Hepatic stellate cell (primary cell): ENCODE results near the gene STX16.

Source experiments
- DNase-seq: peaks from one replicate; pipeline ENCODE4 v3.0.0; 2011; ENCODE audit warnings: low spot score

Gene STX16

DNA sequence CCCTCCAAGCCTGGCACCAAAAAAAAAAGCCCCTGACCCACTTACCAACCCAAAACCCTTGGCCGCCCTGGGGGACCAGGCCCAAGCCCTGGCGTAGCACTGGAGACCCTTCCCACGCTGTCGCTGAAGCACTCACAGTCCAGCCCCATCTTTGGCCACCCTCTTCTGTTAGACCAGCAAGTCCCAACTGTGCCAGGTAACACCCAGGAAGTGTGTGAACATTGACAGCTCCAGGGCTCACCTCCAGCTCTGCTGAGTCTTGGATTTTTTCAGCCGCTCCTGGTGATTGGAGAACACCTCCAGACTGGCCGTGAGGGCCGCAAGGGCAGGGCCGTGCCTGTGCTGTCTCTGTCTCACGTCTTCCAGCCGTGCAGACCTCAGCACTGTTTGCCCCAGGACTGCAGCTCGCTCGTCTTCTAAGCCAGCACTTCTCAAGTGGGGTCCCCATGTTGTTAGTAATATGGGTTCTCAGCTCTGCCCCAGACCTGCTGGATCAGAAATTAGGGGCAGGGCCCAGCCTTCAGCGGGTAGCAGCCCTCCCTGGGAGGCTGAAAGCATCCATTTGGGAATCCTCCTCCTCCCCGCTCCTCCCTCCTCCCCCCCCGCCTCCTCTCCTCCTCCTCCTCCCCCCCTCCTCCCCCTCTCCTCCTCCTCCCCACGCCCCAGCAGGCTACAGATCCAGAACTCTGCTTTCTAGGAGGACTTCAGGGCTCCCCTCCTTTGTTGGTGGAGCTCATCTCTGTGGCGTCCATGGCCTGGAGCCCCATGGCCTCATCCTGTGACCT is 59.6 kb downstream of the STX16 start:
- DNase-seq, result no peak

DNA sequence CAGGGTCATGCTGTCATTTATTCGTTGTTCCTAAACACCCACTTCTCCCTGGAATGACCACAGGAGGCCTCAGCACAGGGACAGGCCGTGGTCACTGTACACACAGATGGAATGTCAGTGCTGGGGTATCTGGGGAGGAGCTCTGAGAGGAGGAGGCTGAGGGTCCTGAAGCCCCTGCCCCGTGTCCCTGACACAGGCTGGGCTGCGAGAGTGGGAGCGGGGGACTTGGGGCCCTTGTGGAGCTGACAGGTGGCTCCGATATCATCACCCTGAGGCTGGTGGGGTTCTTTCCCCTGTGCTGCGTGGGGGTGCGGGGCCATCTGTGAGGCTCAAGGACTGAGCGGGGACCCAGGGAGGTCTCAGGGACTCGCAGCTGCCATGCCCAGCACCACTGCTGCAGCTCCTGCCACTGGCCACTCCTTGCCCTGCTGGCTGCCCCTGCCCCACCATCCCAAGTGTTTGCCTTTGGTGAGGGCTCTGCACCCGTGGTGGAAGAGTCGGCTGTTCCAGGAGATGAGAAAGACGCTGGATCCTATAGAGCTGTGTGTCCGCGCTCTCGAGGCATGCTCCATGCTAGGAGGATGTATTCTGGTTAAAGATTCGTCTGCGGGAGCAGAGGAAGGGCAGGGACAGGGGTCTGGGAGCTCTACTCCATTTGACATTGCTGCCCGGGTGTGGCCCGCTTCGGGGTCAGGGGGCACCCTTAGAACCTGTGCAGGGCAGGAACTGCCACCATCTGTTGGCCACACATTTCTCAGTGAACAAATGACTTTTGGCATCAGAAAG is 60.4 kb downstream of the STX16 start:
- no peak for DNase-seq

DNA sequence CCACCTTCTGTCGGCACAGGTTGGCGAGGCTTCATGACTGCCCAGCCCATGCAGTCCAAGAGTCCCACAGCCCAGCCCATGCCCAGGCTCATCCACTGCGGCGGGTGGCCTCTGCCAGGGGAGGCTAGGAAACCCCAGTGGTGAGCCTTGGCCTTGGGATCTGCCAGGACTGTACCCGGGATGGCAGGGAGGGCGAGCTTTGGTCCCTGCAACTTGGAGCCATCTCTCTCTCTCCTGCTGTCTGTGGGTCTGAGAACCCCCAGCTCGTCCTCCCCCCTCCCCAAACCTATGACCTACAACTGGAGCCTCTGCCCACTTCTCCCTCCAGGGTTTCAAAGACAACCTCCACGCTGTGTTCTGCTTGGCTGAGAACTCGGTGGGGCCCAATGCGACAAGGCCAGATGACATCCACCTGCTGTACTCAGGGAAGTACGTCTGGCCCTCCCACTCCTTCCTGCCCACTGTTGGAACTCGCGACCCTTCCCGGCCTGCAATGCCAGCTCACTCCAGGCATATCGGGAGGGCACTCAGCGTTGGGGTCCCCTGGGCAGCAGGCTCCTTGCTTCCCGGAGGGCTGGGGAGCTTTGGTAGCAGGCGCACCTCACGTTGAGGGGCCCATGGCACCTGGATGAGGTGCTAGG is 61.2 kb downstream of the STX16 start:
- DNase-seq, result no peak

DNA sequence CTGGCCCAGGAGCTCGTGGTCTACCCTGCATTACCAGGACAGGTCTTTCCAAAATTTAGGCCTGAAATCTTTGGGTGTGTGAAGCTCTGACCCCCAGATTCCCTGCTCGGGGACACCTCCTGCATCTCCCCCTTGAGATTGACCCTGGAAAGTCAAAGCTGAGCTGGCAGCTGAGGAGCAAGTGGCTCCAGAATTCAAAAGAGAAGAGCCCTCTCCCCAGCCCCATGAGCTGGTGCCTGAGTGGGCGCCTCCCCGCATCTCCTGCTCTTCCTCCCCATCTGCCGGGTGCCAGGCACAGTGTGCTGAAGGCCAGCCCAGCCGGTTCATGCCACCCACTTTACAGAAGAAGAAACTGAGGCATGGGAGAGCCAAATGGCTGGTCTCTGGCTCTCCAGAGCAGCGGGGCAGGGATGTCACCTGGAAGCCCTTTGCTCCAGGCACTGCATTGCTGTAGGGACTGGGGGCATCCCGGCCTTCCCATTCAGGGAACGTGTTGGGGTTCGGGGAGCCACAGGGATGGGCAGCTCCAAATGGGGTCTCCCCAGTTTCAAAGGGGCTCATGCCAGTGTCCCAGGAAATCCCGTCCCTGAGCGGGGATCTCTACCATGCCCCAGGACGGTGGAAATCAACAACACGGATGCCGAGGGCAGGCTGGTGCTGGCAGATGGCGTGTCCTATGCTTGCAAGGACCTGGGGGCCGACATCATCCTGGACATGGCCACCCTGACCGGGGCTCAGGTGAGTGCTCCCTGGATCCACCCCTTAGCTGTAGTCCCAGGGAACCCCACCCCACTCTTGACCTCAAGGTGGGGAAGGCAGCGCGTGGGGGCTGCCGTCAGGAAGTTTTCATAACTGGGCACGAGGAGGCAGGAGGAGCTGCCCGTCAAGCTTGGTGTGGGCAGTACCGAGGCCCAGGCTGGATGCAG is 62.0 kb downstream of the STX16 start:
- DNase-seq, result no peak

DNA sequence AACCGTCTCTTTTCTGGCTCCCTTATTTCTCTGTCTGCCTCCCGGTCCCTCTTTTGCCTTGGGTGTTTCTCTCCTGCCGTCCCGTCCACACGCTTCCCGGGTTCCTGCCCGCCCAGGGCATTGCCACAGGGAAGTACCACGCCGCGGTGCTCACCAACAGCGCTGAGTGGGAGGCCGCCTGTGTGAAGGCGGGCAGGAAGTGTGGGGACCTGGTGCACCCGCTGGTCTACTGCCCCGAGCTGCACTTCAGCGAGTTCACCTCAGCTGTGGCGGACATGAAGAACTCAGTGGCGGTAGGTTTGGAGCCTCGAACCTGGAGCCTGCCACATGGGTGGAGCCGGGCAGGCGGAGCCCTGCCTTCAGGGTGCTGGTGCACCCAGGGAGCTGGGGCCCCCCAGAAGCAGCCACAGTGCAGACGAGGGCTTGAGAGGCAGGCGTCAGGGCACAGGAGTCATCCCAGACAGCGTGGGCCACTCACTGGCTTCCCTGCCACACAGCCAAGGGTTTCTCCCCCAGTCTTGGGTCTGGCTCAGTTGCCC is 62.8 kb downstream of the STX16 start:
- peak; percentile 2 for DNase-seq

DNA sequence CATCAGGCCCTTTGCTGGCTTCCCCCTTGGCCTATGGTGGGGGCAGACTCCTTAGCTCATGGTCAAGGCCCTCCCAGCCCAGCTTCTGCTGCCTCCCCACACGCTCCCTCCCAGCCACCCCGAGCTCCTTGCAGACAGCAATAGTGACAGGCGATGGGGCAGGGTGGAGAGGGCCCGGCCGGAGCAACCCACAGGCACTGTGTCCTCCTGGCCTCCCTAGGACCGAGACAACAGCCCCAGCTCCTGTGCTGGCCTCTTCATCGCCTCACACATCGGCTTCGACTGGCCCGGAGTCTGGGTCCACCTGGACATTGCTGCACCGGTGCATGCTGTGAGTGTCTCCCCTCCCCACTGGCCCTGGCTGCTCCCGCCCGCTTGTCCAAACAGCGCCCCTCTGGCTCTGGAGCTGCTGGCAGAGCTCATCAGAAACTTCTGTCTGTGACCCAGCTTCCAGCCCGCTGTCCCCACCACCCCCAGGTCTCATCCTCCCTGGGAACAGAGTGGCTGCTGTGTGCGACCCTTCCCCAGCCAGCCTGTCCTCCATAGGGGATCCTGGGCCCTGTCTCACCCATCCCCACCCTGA is 63.3 kb downstream of the STX16 start:
- peak; percentile 1 for DNase-seq

DNA sequence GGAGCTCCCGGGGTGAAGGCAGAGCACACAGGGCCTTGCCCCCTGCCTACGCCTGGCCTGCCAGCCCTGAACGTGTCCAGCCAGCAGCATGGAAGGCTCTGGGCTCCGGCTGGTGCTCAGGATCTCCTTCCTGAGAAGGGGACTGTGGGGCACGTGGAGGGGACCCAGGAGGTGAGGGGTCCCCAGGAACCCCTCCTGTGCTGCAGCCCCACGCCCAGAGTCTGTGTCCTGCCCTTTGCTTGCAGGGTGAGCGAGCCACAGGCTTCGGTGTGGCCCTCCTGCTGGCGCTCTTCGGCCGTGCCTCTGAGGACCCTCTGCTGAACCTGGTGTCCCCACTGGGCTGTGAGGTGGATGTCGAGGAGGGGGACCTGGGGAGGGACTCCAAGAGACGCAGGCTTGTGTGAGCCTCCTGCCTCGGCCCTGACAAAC is 63.9 kb downstream of the STX16 start:
- DNase-seq, result no peak

DNA sequence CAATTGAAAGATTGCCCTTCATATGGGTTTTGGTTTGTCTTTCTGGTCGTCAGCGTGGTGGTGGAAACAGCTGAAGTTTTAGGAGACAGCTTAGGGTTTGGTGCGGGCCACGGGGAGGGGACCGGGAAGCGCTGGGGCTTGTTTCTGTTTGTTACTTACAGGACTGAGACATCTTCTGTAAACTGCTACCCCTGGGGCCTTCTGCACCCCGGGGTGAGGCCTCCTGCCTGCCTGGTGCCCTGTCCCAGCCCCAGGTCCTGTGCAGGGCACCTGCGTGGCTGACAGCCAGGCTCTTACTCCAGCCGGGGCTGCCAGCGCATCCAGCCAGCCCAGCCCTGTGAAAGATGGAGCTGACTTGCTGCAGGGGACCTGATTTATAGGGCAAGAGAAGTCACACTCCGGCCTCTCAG is 64.3 kb downstream of the STX16 start:
- DNase-seq, result no peak

DNA sequence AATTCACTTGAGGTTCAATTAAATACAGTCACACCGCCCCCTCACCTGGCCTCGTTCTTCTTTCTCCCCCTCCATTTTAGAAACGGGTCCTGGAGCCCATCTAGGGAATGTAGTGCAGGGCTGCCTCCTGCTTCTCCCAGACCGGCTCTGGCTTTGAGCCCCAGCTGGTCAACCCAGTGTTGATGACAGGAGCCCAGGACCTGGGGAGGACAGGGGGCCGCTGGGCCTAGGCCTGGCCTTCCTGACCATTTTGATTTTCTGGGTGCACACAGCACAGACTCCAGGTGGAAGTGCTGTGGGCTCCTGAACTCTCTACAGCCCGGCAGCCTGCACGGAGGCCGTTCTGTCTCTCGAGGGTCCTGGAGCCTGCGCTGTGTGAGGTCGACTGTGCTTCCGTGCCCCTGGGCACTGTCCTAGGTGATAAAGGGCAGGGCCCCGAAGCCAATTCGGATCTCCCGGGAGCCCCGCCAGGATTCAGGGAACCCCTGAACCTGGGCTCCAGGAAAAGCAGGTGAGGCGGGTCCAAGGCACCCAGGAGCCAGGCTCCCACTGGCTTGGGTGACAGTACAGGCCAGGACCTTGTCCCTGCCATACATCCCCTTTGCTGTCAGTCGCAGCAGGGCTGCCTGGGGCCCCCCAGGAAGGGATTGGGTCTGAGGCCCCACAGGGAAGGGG is 64.9 kb downstream of the STX16 start:
- DNase-seq, result peak; percentile 3

DNA sequence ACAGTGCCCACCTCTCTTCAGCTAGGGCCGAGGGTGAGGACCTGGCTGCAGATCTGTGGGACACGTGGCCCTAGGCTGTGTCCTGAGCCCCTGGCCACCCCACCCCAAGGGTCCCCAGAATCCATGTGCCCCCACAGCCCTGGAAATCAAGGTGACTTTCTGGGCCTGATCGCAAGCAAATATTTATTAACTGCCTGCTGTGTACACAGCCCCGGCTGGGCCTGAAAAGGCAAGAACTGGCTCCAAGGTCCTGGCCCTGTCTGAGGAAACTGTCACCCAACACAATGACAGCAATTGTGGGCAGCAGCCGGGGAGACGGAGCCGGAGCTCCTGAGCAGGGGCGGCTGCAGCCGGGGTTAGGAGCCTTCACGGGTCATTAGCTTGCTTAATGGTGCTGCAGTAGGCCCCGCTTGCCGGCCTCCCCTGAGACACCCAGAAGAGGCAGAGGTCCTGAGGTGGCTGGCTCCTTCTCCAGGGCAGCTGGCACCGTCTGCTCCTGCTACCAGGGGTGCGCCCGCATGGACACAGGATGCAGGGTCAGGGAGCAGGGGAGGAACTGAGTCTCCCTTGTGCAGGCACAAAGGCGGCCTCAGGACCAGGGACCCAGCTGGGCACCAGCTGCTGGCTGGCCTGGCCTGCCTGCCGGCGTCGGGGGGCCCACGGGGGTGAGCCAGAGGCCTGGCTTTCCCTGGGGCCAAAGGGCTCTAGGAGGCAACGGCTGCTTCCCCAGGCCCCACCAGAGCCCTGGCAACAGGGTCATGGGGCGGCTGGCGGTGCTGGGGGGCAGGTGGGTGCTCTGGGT is 65.6 kb downstream of the STX16 start:
- DNase-seq, result peak; percentile 7

DNA sequence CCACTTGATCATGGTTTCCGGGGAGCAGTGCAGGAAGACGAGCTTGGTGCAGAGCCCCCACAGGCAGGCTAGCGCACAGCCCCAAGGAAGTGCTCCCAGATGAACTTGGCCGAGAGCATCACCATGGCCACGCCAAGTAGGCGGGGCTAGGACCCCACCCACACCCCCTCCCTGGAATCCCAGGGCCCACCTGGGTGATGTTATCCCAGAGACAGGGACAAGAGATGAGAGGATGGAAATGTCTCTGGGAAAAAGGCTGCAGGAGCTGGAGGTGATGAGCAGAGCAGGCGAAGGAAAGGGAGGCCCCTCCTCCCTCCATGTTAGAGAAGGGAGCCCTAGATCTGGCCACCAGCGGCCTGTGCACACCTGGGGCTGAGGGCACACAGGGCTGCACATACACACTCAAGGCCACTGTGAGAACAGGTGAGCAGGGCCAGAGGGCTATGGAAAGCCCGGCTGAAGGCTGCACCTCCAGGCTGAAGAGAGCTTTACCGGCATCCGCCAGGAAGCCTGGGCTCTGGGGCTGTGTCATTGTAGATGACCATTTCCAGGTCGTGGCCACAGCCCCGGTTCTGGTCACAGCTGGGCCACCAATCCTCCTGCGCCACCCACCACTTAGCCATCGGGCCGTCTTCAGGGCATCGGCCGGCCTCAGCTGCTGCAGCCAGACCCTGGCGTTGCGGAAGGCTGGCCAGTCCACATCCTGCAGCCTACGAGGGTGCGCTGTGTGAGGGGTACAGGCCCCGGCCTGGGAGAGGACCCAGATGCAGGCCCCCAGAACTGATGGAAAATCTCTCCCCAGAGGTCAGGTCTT is 66.4 kb downstream of the STX16 start:
- DNase-seq, result peak; percentile 1

DNA sequence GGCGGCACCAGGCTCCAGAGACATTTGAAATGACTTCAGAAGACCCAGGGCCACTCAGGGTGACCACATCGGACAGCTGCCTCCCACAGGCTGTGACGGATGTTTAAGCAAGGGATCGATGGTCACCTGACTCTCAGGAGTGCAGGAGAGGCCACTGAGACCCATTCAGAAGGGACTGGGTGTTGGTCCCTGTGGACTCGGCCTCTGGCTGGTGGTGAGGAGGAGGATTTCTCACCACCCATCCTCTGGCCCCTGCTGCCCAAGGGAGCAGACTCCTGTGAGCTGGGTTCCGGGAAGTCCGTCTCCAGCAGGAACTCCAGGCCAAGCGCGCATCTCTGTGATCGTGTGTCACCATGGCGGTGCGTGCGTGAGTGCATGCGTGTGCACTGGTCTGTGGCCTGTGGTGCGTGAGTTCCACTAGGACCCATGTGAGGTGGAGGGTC is 67.1 kb downstream of the STX16 start:
- peak; percentile 2 for DNase-seq

DNA sequence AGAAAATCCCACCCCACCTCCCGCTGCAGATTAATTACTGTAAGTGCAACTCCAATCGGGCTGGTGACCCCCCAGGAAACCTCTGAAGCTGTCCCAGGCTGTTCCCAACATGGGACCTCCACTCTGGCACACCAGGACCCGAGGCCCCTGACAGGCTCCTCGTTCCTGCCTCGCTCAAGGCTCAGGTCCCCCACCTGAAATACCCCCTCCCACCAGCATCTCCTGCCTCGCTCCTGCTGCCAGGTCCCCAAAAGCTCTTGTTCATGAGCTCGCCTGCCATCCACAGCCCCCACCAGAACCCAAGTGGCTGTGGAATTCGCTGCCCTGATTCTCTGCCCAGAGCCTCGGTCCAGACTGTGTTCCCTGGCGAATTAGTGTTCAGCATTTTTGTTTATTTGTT is 67.6 kb downstream of the STX16 start:
- DNase-seq, result no peak

DNA sequence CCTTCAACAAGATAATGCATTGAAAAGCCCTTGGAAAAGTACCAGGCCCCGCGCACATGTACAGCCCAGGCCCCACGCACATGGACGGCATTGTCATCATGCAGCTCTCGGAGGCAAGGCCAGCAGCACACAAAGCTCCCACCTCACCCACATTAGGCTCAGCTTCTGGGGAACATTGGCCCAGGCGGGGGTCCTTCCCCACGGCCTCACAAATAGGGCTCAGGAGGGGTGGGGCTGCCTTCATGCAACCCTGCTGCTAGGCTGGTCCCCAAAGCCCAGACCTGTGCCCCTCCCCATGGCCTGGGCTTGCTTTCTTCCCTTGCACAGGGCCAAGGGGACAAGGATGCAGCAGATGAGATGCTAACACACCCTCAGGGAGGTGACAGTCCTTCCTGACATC is 68.2 kb downstream of the STX16 start:
- peak; percentile 2 for DNase-seq

DNA sequence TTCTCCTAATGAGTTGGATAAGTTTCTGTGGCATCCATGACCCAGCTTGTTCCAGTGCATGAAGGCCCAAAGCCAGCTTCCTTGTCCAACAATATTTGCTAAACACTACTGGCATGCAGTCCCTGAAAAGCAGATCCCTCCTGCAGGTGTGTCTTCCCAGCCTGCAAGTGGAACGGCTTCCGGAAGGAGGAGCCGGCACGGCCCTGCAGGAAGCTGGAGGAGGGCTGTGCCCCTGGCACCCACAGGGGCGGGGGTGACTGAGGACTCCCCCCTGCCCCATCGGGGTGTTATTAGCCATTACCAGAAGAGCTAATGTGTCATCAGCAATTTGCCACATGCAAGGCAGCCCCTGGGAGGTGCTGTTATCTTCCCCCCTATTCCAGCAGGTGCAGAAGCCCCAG is 68.9 kb downstream of the STX16 start:
- DNase-seq, result peak; percentile 6

DNA sequence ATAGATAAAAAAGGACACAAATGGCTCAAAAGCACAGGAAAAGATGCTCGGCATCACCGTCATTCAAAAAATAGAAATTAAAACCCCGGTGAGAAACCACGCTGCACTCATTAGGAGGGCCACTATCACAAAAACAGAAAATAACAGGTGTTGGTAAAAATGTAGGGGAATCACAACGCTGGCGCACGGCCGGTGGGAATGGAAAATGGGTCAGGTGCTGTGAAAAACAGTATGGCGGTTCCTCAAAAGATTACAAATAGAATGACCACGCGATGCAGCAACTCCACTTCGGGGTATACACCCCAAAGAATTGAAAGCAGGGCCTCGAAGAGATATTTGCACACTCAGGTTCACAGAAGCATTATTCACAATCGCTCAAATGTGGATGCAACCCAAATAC is 69.8 kb downstream of the STX16 start:
- DNase-seq, result no peak

DNA sequence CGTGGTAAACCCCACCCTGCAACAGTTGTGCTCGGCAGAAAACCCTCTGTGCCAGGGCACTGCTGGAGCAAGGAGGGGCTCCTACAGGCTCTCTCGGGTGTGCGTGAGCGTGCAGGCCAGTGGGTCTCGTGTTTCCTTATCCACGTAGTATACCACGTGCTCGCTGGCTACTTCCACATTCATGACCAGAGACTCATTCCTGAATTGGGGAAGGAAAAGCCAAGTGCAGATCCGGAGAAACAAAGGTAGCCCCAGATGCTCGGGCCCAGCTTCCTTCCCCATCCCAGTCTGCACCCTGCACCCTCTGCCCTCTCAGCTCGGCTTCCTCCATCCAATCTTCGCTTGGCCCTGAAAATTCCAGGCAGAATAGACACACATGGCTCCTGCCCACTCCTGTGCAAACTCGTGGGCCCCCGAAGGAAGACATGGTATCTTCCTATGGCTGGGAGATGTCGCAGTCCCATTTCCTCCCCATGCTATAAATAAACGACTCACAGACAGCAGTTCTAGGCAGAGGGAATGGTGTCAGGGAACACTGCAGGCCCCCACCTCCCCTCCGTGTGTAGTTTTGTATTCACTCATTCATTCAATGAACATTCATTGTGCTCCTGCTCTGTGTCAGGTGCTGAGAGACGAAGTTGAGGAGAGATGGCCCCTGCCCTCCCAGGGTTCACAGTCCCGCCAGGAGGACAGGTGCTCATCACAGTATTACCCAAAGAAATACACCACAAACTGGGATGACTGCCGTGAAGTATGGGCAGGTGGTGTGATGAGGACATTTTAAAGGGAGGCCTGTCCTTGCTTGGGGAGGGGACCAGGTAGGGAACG is 71.1 kb downstream of the STX16 start:
- no peak for DNase-seq
